Suppressor macrophage treated with lipopolysaccharide for 4 hours (primary cell): ENCODE results near the gene LAMA5.

Experiments
- DNase-seq: peaks from one replicate; pipeline ENCODE4 v3.0.0-alpha.2; 2020

LAMA5 gene

GRCh38 chr20:62313021-62313420 is 54.1 kb downstream of the LAMA5 start:
- no peak for DNase-seq

GRCh38 chr20:62312662-62312977 is 54.5 kb downstream of the LAMA5 start:
- no peak for DNase-seq

- no peak for DNase-seq
These were observed 55.1 kb downstream of the LAMA5 start for GRCh38 chr20:62311832-62312661.

GRCh38 chr20:62311150-62311549 is 56.0 kb downstream of the LAMA5 start:
- DNase-seq = no peak

- DNase-seq = no peak
These were observed 56.4 kb downstream of the LAMA5 start for GRCh38 chr20:62310757-62311121.

GRCh38 chr20:62309947-62310756 is 57.0 kb downstream of the LAMA5 start:
- no peak for DNase-seq

GRCh38 chr20:62309198-62309944 is 57.7 kb downstream of the LAMA5 start:
- DNase-seq = no peak

- DNase-seq = no peak
These were observed 58.9 kb downstream of the LAMA5 start for GRCh38 chr20:62308102-62308822.

- DNase-seq = no peak
These were observed 59.6 kb downstream of the LAMA5 start for GRCh38 chr20:62307226-62308101.

- no peak for DNase-seq
These were observed 60.5 kb downstream of the LAMA5 start for GRCh38 chr20:62306414-62307187.

GRCh38 chr20:62305765-62306413 is 61.2 kb downstream of the LAMA5 start:
- DNase-seq = no peak

- no peak for DNase-seq
These were observed 61.9 kb downstream of the LAMA5 start for GRCh38 chr20:62305149-62305764.

- no peak for DNase-seq
These were observed 62.6 kb downstream of the LAMA5 start for GRCh38 chr20:62304331-62305148.

GRCh38 chr20:62303340-62304226 is 63.5 kb downstream of the LAMA5 start:
- DNase-seq = peak; percentile 34

- no peak for DNase-seq
These were observed 64.1 kb downstream of the LAMA5 start for GRCh38 chr20:62303062-62303339.

GRCh38 chr20:62302341-62303061 is 64.6 kb downstream of the LAMA5 start, which contains the start of gene ADRM1:
Gene ADRM1 (plus strand): TSS chr20:62302997. CDS start chr20:62303569, 572 bp downstream.
- DNase-seq = peak; percentile 99

- DNase-seq = peak; percentile 97
These were observed 65.3 kb downstream of the LAMA5 start for GRCh38 chr20:62301773-62302340.
